DOHH2 (cell line): ENCODE measurements around the gene CHIC2.

ENCODE experiments used
- H3F3A ChIP-seq: fragments of 200-600 bp; sonication (generic), shearing (Covaris generic); 2 replicates; pipeline ENCODE4 v1.6.0; 2016; ENCODE audit warnings: antibody characterized with exemption, mild to moderate bottlenecking; ENCODE audit not compliant: control insufficient read depth, insufficient read depth
- H3K27ac ChIP-seq: fragments of 200-600 bp; sonication (generic); 2 replicates; pipeline ENCODE4 v1.5.1; 2014; ENCODE audit warnings: low read depth, mild to moderate bottlenecking, low read length, moderate library complexity
- H3K27me3 ChIP-seq: fragments of 200-600 bp; sonication (generic); 2 replicates; pipeline ENCODE4 v1.6.1; 2014; ENCODE audit warnings: mild to moderate bottlenecking, low read length, mixed read lengths; ENCODE audit not compliant: control insufficient read depth
- H3K36me3 ChIP-seq: fragments of 200-600 bp; sonication (generic); 2 replicates; pipeline ENCODE4 v1.6.1; 2014; ENCODE audit warnings: mild to moderate bottlenecking, low read length, moderate library complexity, mixed read lengths; ENCODE audit not compliant: control insufficient read depth
- H3K4me1 ChIP-seq: fragments of 200-600 bp; sonication (generic); 2 replicates; pipeline ENCODE4 v1.6.1; 2014; ENCODE audit warnings: mild to moderate bottlenecking, low read length, mixed read lengths; ENCODE audit not compliant: control insufficient read depth
- H3K4me2 ChIP-seq: fragments of 200-600 bp; sonication (generic); 2 replicates; pipeline ENCODE4 v1.6.0; 2014; ENCODE audit warnings: mild to moderate bottlenecking, low read length, moderate library complexity
- H3K4me3 ChIP-seq: fragments of 200-600 bp; sonication (generic); 2 replicates; pipeline ENCODE4 v1.5.1; 2014; ENCODE audit warnings: mild to moderate bottlenecking, low read length, mixed read lengths
- H3K79me2 ChIP-seq: fragments of 200-600 bp; sonication (generic); 2 replicates; pipeline ENCODE4 v1.6.1; 2014; ENCODE audit warnings: mild to moderate bottlenecking, low read length, mixed read lengths; ENCODE audit not compliant: control insufficient read depth
- H3K9me2 ChIP-seq: fragments of 200-600 bp; sonication (generic); replicated peaks from 2 replicates; pipeline ENCODE4 v1.6.1; 2014; ENCODE audit warnings: mild to moderate bottlenecking, low read length, mixed read lengths; ENCODE audit not compliant: control insufficient read depth
- H3K9me3 ChIP-seq: fragments of 200-600 bp; sonication (generic); 2 replicates; pipeline ENCODE4 v1.6.1; 2014; ENCODE audit warnings: antibody characterized with exemption, low read length, mixed read lengths; ENCODE audit not compliant: control insufficient read depth, insufficient read depth
- H4K20me1 ChIP-seq: fragments of 200-600 bp; sonication (generic); 2 replicates; pipeline ENCODE4 v1.6.0; 2014; ENCODE audit warnings: low read depth, mild to moderate bottlenecking, antibody characterized with exemption, low read length, moderate library complexity; ENCODE audit not compliant: control insufficient read depth, insufficient read depth
- CTCF ChIP-seq: fragments of 200-600 bp; sonication (generic); IDR thresholded peaks from one replicate; pipeline ENCODE4 v1.5.1; 2014; ENCODE audit warnings: antibody characterized with exemption, mild to moderate bottlenecking, low read depth, low read length; ENCODE audit not compliant: poor library complexity, severe bottlenecking
- EZH2phosphoT487 ChIP-seq: fragments of 200-600 bp; sonication (generic); IDR thresholded peaks from 2 replicates; pipeline ENCODE4 v1.6.1; 2017; ENCODE audit warnings: borderline replicate concordance, mild to moderate bottlenecking, antibody characterized with exemption, low read length, moderate library complexity, mixed read lengths

Gene CHIC2

GRCh38 chr4:53981066-53981465, 83.3 kb downstream of the CHIC2 start:
- H3K27ac ChIP-seq, result no peak overlapping the region
- no peaks in the 10 kb centered on the region for H3K79me2 ChIP-seq
- no peaks in the 10 kb centered on the region for H3K4me1 ChIP-seq
- no peaks in the 10 kb centered on the region for H3F3A ChIP-seq
- H3K9me2 ChIP-seq, result no peaks in the 10 kb centered on the region
- no peak for TF ChIP-seq EZH2phosphoT487
- TF ChIP-seq CTCF, result no peak
- H3K9me3 ChIP-seq, result no peaks in the 10 kb centered on the region
- no peaks in the 10 kb centered on the region for H3K27me3 ChIP-seq
- H3K36me3 ChIP-seq, result no peaks in the 10 kb centered on the region
- no peak overlapping the region for H3K4me3 ChIP-seq
- no peak overlapping the region for H3K4me2 ChIP-seq
- no peaks in the 10 kb centered on the region for H4K20me1 ChIP-seq

- Histone ChIP-seq H3K4me1 (no peaks in the 10 kb centered on the region), H3K9me2 (no peaks in the 10 kb centered on the region), H3K4me2 (no peak overlapping the region), H3F3A (no peaks in the 10 kb centered on the region), H3K27me3 (no peaks in the 10 kb centered on the region), H3K27ac (no peak overlapping the region), H3K9me3 (no peaks in the 10 kb centered on the region), H3K36me3 (no peaks in the 10 kb centered on the region), H4K20me1 (no peaks in the 10 kb centered on the region), H3K79me2 (no peaks in the 10 kb centered on the region), H3K4me3 (no peak overlapping the region)
- TF ChIP-seq CTCF (no peak), EZH2phosphoT487 (no peak)
These were observed 89.8 kb downstream of the CHIC2 start for GRCh38 chr4:53974561-53974960.

GRCh38 chr4:53967986-53968385, 96.4 kb downstream of the CHIC2 start:
- Histone ChIP-seq H3F3A (no peaks in the 10 kb centered on the region), H3K79me2 (no peaks in the 10 kb centered on the region), H3K4me2 (no peak overlapping the region), H3K4me1 (no peaks in the 10 kb centered on the region), H3K27ac (no peak overlapping the region), H4K20me1 (no peaks in the 10 kb centered on the region), H3K36me3 (no peaks in the 10 kb centered on the region), H3K9me2 (no peaks in the 10 kb centered on the region), H3K27me3 (no peaks in the 10 kb centered on the region), H3K4me3 (no peak overlapping the region), H3K9me3 (no peaks in the 10 kb centered on the region)
- TF ChIP-seq CTCF, result no peak
- TF ChIP-seq EZH2phosphoT487, result no peak

GRCh38 chr4:53963781-53964180, 100.6 kb downstream of the CHIC2 start:
- no peaks in the 10 kb centered on the region for H3K9me2 ChIP-seq
- H3K4me3 ChIP-seq, result no peak overlapping the region
- H3F3A ChIP-seq, result no peaks in the 10 kb centered on the region
- H3K79me2 ChIP-seq, result no peaks in the 10 kb centered on the region
- H3K4me1 ChIP-seq, result no peaks in the 10 kb centered on the region
- H4K20me1 ChIP-seq, result no peaks in the 10 kb centered on the region
- H3K27ac ChIP-seq, result no peak overlapping the region
- no peaks in the 10 kb centered on the region for H3K27me3 ChIP-seq
- no peaks in the 10 kb centered on the region for H3K9me3 ChIP-seq
- TF ChIP-seq EZH2phosphoT487 (no peak), CTCF (no peak)
- H3K36me3 ChIP-seq, result no peaks in the 10 kb centered on the region
- no peak overlapping the region for H3K4me2 ChIP-seq
